HepG2 (cell line): ENCODE measurements around the gene SFT2D1. TPM values are rescaled to one million over a fixed set of nuclear protein-coding genes. Genes with fewer than 3 reads are reported as not detected.
A peak's percentile ranks its signal among the peaks of the same experiment; 100 is the strongest.

Experiments
- AHR ChIP-seq: IDR thresholded peaks from 2 replicates; pipeline ENCODE4 v1.6.1; 2018; ENCODE audit warnings: missing genetic modification reagents, missing compliant biosample characterization
- AKAP8 ChIP-seq: sonication (generic); formaldehyde crosslinking; IDR thresholded peaks from 2 replicates; pipeline ENCODE4 v1.5.1; 2020; ENCODE audit warnings: mild to moderate bottlenecking, missing genetic modification reagents
- CREM ChIP-seq, 2 experiments: sonication (generic) in 1 of 2; formaldehyde crosslinking in 1 of 2; IDR thresholded peaks; 2 replicates each; pipeline versions ENCODE4 v1.4.0 to v1.6.1; 2016 to 2020; ENCODE audit warnings: antibody characterized with exemption in 1 of 2, mild to moderate bottlenecking in 1 of 2, missing genetic modification reagents in 1 of 2
- MAZ ChIP-seq, 2 experiments: sonication (generic) in 1 of 2; formaldehyde crosslinking in 1 of 2; IDR thresholded peaks; 2 replicates each; pipeline versions ENCODE4 v1.5.0 to v1.6.1; 2012 to 2020; ENCODE audit warnings: low read depth in 2 of 2, mild to moderate bottlenecking in 2 of 2, borderline replicate concordance in 1 of 2, improper control_type of control experiment in 1 of 2, low read length in 1 of 2, missing genetic modification reagents in 1 of 2, moderate library complexity in 1 of 2
- MEF2D ChIP-seq: sonication (generic); formaldehyde crosslinking; IDR thresholded peaks from 2 replicates; pipeline ENCODE4 v1.5.1; 2020; ENCODE audit warnings: mild to moderate bottlenecking, missing genetic modification reagents
- MNT ChIP-seq: fragments of 450-650 bp; IDR thresholded peaks from 2 replicates; pipeline ENCODE4 v1.6.1; 2016
- NCOA1 ChIP-seq: sonication (generic); formaldehyde crosslinking; IDR thresholded peaks from 2 replicates; pipeline ENCODE4 v1.9.0; 2021; ENCODE audit warnings: missing genetic modification reagents
- NR2F2 ChIP-seq: IDR thresholded peaks from 2 replicates; pipeline ENCODE4 v1.6.1; 2012; ENCODE audit warnings: low read depth, inconsistent platforms, borderline replicate concordance
- PHF8 ChIP-seq: sonication (generic); formaldehyde crosslinking; IDR thresholded peaks from 2 replicates; pipeline ENCODE4 v1.5.0; 2020; ENCODE audit warnings: missing genetic modification reagents
- POLR2A ChIP-seq, 2 experiments: IDR thresholded peaks; 2 replicates each; pipeline ENCODE4 v1.6.1; 2011; ENCODE audit warnings: low read depth in 2 of 2, low read length in 2 of 2, mild to moderate bottlenecking in 1 of 2, moderate library complexity in 1 of 2; ENCODE audit not compliant: insufficient read depth in 1 of 2
- SKI ChIP-seq: fragments of 450-650 bp; IDR thresholded peaks from one replicate; pipeline ENCODE4 v1.6.1; 2018; ENCODE audit warnings: mild to moderate bottlenecking; ENCODE audit not compliant: partially characterized antibody
- TP53 ChIP-seq: sonication (generic); formaldehyde crosslinking; conservative IDR thresholded peaks from 2 replicates; pipeline ENCODE4 v1.4.0; 2020; ENCODE audit warnings: missing genetic modification reagents
- ZBTB25 ChIP-seq: IDR thresholded peaks from 2 replicates; pipeline ENCODE4 v1.6.1; 2018; ENCODE audit warnings: missing genetic modification reagents
- ZBTB43 ChIP-seq: sonication (generic); formaldehyde crosslinking; conservative IDR thresholded peaks from 2 replicates; pipeline ENCODE4 v1.4.0; 2020; ENCODE audit warnings: missing genetic modification reagents
- ZNF354B ChIP-seq: sonication (generic); formaldehyde crosslinking; IDR thresholded peaks from 2 replicates; pipeline ENCODE4 v1.8.0; 2022; ENCODE audit warnings: mild to moderate bottlenecking, missing genetic modification reagents
- ZNF530 ChIP-seq: sonication (generic); formaldehyde crosslinking; IDR thresholded peaks from 2 replicates; pipeline ENCODE4 v1.5.0; 2020; ENCODE audit warnings: low read depth, mild to moderate bottlenecking, missing genetic modification reagents
- ZNF550 ChIP-seq: sonication (generic); formaldehyde crosslinking; IDR thresholded peaks from 2 replicates; pipeline ENCODE4 v1.4.0; 2020; ENCODE audit warnings: mild to moderate bottlenecking, missing genetic modification reagents, borderline replicate concordance
- ZNF572 ChIP-seq: sonication (generic); formaldehyde crosslinking; IDR thresholded peaks from 2 replicates; pipeline ENCODE4 v1.5.1; 2020; ENCODE audit warnings: mild to moderate bottlenecking, missing genetic modification reagents
- ZNF605 ChIP-seq: sonication (generic); formaldehyde crosslinking; IDR thresholded peaks from 2 replicates; pipeline ENCODE4 v1.8.0; 2022; ENCODE audit warnings: mild to moderate bottlenecking, missing genetic modification reagents
- ZNF609 ChIP-seq: sonication (generic); formaldehyde crosslinking; IDR thresholded peaks from 2 replicates; pipeline ENCODE4 v1.4.0; 2020; ENCODE audit warnings: mild to moderate bottlenecking, missing genetic modification reagents, borderline replicate concordance
- polyA plus RNA-seq, 8 experiments: library from polyadenylated mRNA; depleted of rRNA in 3 of 8; stranded (reverse) in 7 of 8; unstranded in 1 of 8; fragments of >200 nt; fragmentation: Illumina TruSeq in 4 of 8; extraction: Trizol in 4 of 8; gene quantifications; 2 replicates each; pipeline versions ENCODE4 v1.2.1 to v1.2.3, GENCODE V29; 2011 to 2016; ENCODE audit warnings: low read depth in 4 of 8, missing spikeins in 1 of 8, mixed read lengths in 1 of 8; ENCODE audit not compliant: insufficient read depth in 1 of 8
- total RNA-seq, 5 experiments: library from RNA; depleted of rRNA; stranded (reverse); fragments of >200 nt; fragmentation: Illumina TruSeq; extraction: Trizol; gene quantifications; 2 replicates each; pipeline ENCODE4 v1.2.3, GENCODE V29; 2016; ENCODE audit warnings: low read depth in 1 of 5

SFT2D1 gene
- total and polyA plus RNA-seq, 2 of the 13 experiments (the other 11 are each of a cell fraction or from before 2014, with no cell fraction given): 115 to 147 TPM

GRCh38 chr6:166342349-166343149 lies at the start of gene SFT2D1 (continued):
- peak; percentile 61 for TF ChIP-seq CREM (IDR thresholded peaks at IDR 0.05)
- TF ChIP-seq CREM (CRISPR knock-in tag; IDR thresholded peaks at IDR 0.05): peak; percentile 30; the same call in 1 of the 2 replicates
- 0 out of 2 replicates have a peak, but pooled peaks have one; percentile 26 for TF ChIP-seq ZNF354B
- peak; percentile 54; the same call in 1 of the 2 replicates for TF ChIP-seq NCOA1 (CRISPR knock-in tag)
- TF ChIP-seq ZNF572 (CRISPR knock-in tag): peak; percentile 85
- peak; percentile 65 for TF ChIP-seq SKI
- TF ChIP-seq ZNF550 (CRISPR knock-in tag): no peak
- TF ChIP-seq AKAP8: no peak
- peak; percentile 98 for TF ChIP-seq PHF8 (CRISPR knock-in tag)
- peak; percentile 93; the same call in 1 of the 2 replicates for TF ChIP-seq ZNF605
- no peak for TF ChIP-seq NR2F2
- TF ChIP-seq POLR2A (IDR thresholded peaks at IDR 0.05; ENCODE audit: insufficient read depth in 1 of 2, low read depth in 2 of 2, low read length in 2 of 2): peak; percentile 94 to 98
- 0 out of 2 replicates have a peak, but pooled peaks have one; percentile 95 for TF ChIP-seq AHR (CRISPR knock-in tag)
- TF ChIP-seq ZBTB43 (CRISPR knock-in tag): peak; percentile 49; the same call in 1 of the 2 replicates
- no peak for TF ChIP-seq MNT
- TF ChIP-seq MAZ (IDR thresholded peaks at IDR 0.05; ENCODE audit: borderline replicate concordance, low read depth, low read length): peak; percentile 48; the same call in 1 of the 2 replicates
- TF ChIP-seq MAZ (CRISPR knock-in tag; IDR thresholded peaks at IDR 0.05; ENCODE audit: low read depth): peak; percentile 80
- no peak; the same call in 1 of the 2 replicates for TF ChIP-seq ZNF609
- peak; percentile 93; the same call in 1 of the 2 replicates for TF ChIP-seq MEF2D (CRISPR knock-in tag)
- TF ChIP-seq TP53 (CRISPR knock-in tag): no peak; the same call in 1 of the 2 replicates
- TF ChIP-seq ZNF530 (CRISPR knock-in tag): peak; percentile 89; the same call in 1 of the 2 replicates
- TF ChIP-seq ZBTB25 (CRISPR knock-in tag): peak; percentile 93
